ENCODE results near the gene MPC1. TPM values are rescaled to one million over a fixed set of nuclear protein-coding genes. Genes with fewer than 3 reads are reported as not detected.
"Not testable (repeated sequence)": the region's sequence is repeated elsewhere in the genome, so short reads cannot be mapped to it uniquely, and the experiment has no call there.

The MPC1 gene
- total RNA-seq, 1 donor = 18.4 TPM

GRCh38 chr6:166351715-166352285 lies 30.9 kb downstream of the MPC1 start:
- peaks cover 10% of the 10 kb centered on the region for H3K4me1 ChIP-seq (ENCODE audit: insufficient read depth, low read length)
- no peak overlapping the region for H3K4me3 ChIP-seq (ENCODE audit: low read length)
- peaks cover 4% of the 10 kb centered on the region for H3K9me3 ChIP-seq (ENCODE audit: low read depth, low read length)
- peaks cover 3% of the 10 kb centered on the region for H3K27me3 ChIP-seq (ENCODE audit: insufficient read depth, low read length)

DNA sequence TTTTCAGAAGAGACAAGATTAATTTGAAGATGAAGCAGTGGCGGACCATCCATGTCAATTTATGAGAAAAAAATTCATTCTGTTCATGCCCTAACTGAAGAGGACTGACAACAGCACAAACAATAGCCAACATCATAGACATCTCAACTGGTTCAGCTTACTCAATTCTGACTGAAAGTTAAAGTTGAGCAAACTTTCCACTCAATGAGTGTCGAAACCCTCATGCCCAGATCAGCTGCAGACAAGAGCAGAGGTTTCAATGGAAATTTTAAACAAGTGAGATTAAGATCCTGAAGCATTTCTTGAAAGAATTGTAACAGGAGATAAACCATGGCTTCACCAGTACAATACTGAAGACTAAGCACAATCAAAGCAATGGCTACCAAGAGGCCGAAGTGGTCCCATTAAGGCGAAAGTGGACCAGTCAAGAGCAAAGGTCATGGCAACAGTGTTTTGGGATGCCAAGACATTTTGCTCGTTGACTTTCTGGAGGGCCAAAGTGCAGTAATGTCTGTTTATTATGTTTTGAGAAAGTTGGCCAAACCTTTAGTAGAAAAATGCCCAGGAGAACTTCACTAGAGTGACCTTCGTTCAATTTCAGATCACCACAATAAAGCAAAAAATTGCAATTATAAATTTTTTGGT lies 34.3 kb downstream of the MPC1 start:
- Histone ChIP-seq H3K9me3 (ENCODE audit: low read depth, low read length) (peaks cover 4% of the 10 kb centered on the region), H3K4me3 (ENCODE audit: low read length) (no peak overlapping the region), H3K4me1 (ENCODE audit: insufficient read depth, low read length) (peaks cover 17% of the 10 kb centered on the region), H3K27me3 (ENCODE audit: insufficient read depth, low read length) (no peaks in the 10 kb centered on the region)

DNA sequence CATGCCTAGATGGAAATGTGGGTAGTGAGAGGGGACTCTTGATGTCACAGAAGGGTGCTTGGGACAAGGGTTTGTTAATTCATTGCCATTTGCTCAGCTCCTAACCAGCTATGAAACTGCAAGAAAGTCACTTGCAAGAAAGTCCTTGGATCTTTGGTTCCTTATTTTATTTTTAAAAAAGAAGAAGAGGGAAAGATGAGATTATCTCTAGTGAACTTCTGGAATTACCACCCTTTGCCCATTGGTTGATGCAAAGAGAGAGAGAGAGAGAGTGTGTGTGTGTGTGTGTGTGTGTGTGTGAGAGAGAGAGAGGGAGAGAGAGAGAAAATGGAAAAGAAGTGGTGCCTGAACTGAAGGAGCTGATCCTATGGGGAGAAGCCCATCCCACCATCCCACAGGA lies 35.8 kb downstream of the MPC1 start:
- Histone ChIP-seq H3K4me3 (ENCODE audit: low read length) (no peak overlapping the region), H3K27me3 (ENCODE audit: insufficient read depth, low read length) (no peaks in the 10 kb centered on the region), H3K9me3 (ENCODE audit: low read depth, low read length) (peaks cover 4% of the 10 kb centered on the region), H3K4me1 (ENCODE audit: insufficient read depth, low read length) (peaks cover 24% of the 10 kb centered on the region)

DNA sequence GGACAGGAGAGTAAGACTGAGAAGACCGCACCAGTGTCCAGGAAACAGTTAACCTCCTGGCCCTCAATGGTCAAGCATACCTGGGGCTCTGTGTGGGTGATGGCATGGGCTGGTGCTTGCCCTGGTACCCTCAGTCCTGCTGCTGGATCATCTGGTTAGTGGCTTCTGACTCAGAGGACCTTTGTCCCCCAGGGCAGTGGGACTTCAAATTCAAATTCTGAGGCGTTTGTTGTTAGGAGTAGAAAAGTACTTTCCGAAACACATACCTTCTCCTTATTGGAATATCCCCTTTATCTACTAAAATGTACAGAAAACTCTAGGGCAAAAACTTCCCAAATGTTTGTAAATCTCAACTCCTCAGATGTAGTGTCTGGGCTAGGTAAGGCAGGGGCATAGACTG lies 36.3 kb downstream of the MPC1 start:
- Histone ChIP-seq H3K27me3 (ENCODE audit: insufficient read depth, low read length) (no peaks in the 10 kb centered on the region), H3K4me1 (ENCODE audit: insufficient read depth, low read length) (peaks cover 23% of the 10 kb centered on the region), H3K4me3 (ENCODE audit: low read length) (no peak overlapping the region), H3K9me3 (ENCODE audit: low read depth, low read length) (peaks cover 4% of the 10 kb centered on the region)

DNA sequence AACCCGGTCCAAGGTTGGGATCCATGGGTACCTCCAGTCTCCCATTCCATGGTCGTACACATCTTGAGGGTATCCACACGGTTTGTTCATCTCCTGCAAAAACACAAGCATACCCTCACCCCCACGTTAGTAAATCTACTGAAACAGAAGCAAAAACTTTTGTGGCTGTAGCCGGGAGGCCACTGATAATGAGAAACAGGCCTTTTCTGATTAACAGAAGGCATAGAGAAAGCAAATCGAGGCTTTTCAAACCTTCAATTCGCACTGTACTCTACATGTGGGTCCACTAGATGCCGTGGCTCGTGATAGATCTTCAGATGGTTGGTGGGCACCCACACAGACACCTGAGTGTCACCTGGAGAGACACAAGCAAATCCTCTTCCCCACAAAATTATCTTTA lies 37.1 kb downstream of the MPC1 start:
- H3K27me3 ChIP-seq (ENCODE audit: insufficient read depth, low read length); H3K9me3 ChIP-seq (ENCODE audit: low read depth, low read length); H3K4me3 ChIP-seq (ENCODE audit: low read length): not testable (repeated sequence)
- peaks cover 31% of the 10 kb centered on the region for H3K4me1 ChIP-seq (ENCODE audit: insufficient read depth, low read length)

GRCh38 chr6:166344921-166345320 lies 37.8 kb downstream of the MPC1 start:
- peaks cover 38% of the 10 kb centered on the region for H3K4me1 ChIP-seq (ENCODE audit: insufficient read depth, low read length)
- not testable (repeated sequence) for H3K4me3 ChIP-seq (ENCODE audit: low read length); H3K9me3 ChIP-seq (ENCODE audit: low read depth, low read length); H3K27me3 ChIP-seq (ENCODE audit: insufficient read depth, low read length)

DNA sequence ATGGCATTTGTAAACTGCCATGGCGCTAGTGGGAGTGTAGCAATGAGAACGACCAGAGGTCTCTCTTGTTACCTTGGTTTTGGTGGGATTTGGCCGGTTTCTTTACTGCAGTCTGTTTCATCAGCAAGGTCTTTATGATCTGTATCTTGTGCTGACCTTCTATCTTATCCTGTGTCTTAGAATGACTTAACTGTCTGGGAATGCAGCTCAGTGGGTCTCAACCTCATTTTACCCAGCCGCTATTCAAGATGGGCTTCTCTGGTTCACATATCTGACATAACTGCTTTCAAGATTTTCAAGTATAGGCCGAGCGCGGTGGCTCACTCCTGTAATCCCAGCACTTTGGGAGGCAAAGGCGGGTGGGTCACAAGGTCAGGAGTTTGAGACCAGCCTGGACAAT lies 38.5 kb downstream of the MPC1 start:
- Histone ChIP-seq H3K4me3 (ENCODE audit: low read length) (no peak overlapping the region), H3K27me3 (ENCODE audit: insufficient read depth, low read length) (no peaks in the 10 kb centered on the region), H3K9me3 (ENCODE audit: low read depth, low read length) (no peaks in the 10 kb centered on the region), H3K4me1 (ENCODE audit: insufficient read depth, low read length) (peaks cover 45% of the 10 kb centered on the region)

DNA sequence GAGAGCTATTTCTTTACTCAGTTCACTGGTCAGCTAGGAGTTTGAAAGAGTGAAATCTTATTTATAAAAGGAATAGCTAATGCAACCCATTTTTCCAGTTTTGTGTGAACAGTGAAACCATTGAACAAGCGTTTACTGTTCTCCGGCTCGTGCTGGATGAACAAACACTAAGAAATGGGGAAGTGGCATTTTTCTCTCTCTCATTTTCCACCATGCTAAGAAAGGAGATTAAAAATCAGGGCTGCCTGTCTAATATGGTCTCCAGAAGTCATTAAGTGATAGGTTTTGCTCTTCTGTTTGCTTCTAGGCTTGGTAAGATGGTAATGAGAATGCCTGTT lies 39.6 kb downstream of the MPC1 start:
- Histone ChIP-seq H3K9me3 (ENCODE audit: low read depth, low read length) (no peaks in the 10 kb centered on the region), H3K4me3 (ENCODE audit: low read length) (peak overlapping the region; percentile 98), H3K4me1 (ENCODE audit: insufficient read depth, low read length) (peaks cover 54% of the 10 kb centered on the region), H3K27me3 (ENCODE audit: insufficient read depth, low read length) (no peaks in the 10 kb centered on the region)

- H3K9me3 ChIP-seq (ENCODE audit: low read depth, low read length) = no peaks in the 10 kb centered on the region
- H3K4me3 ChIP-seq (ENCODE audit: low read length) = peak within 1 kb of the TSS; percentile 98
- no peaks in the 10 kb centered on the region for H3K27me3 ChIP-seq (ENCODE audit: insufficient read depth, low read length)
- H3K4me1 ChIP-seq (ENCODE audit: insufficient read depth, low read length) = peaks cover 54% of the 10 kb centered on the region
These were observed 40.2 kb downstream of the MPC1 start, which contains the start of gene SFT2D1 for GRCh38 chr6:166342349-166343149. TSS of gene SFT2D1 (minus strand) at chr6:166342545. CDS start at chr6:166342481, 64 bp downstream.

GRCh38 chr6:166341977-166342348 lies 40.8 kb downstream of the MPC1 start:
- peaks cover 52% of the 10 kb centered on the region for H3K4me1 ChIP-seq (ENCODE audit: insufficient read depth, low read length)
- no peaks in the 10 kb centered on the region for H3K27me3 ChIP-seq (ENCODE audit: insufficient read depth, low read length)
- H3K9me3 ChIP-seq (ENCODE audit: low read depth, low read length) = no peaks in the 10 kb centered on the region
- peak overlapping the region; percentile 98 for H3K4me3 ChIP-seq (ENCODE audit: low read length)

DNA sequence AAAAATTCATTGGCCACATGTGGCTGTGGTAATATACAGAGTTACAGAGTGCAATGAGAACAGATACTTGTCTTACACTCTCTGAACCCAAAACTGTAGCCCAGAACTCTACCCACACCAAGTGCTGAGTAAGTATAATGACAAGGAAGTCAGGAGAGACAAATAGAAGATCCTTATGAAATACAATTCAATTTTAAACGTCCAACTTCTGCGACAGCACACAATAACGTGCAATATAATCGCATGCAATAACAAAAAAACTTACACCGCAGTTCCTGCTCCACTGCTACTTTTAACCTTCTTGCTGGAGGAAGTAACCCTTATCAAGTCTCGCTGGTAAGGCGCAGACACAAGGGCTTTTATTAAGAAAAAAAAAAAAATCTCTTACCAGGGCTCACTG lies 41.3 kb downstream of the MPC1 start:
- no peaks in the 10 kb centered on the region for H3K27me3 ChIP-seq (ENCODE audit: insufficient read depth, low read length)
- peak overlapping the region; percentile 98 for H3K4me3 ChIP-seq (ENCODE audit: low read length)
- H3K9me3 ChIP-seq (ENCODE audit: low read depth, low read length) = no peaks in the 10 kb centered on the region
- peaks cover 50% of the 10 kb centered on the region for H3K4me1 ChIP-seq (ENCODE audit: insufficient read depth, low read length)

DNA sequence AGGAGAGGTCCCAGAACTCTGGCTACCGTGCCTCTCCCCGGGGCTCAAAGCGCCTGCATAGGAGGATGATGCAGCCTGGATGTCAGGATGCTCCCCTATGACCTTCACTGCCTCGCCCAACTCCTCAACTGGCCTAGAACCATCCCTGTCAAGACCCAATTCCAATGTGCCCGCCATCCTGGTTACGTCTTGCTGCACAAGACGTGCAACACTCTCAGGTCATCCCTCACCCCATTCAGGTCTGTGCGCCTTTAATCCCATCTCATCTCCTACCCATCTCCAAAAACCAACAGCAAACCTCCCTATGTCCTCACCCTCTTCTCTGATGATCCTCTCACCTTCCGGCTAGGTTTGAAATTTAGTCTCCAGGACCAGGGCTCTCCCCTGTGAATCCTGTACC lies 43.9 kb downstream of the MPC1 start:
- Histone ChIP-seq H3K4me1 (ENCODE audit: insufficient read depth, low read length) (peaks cover 64% of the 10 kb centered on the region), H3K9me3 (ENCODE audit: low read depth, low read length) (no peaks in the 10 kb centered on the region), H3K27me3 (ENCODE audit: insufficient read depth, low read length) (no peaks in the 10 kb centered on the region), H3K4me3 (ENCODE audit: low read length) (no peak overlapping the region)

DNA sequence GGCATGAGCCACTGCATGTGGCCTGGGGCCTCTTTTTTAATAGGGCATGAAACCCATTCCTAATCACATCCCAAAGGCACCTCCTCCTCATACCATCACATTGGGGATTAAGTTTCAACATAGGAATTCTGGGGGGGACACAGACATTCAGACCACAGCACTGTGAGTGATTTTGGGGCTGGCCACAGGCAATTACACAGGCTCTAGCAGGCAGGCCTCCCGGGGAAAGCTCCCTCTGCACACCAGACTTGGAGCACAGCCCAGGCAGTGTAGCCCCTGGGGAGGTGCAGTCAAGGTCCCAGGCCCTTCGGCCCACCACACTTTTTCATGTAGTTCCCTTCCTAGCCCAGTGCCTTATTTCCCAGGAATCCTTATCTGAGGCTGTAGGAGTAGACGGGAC lies 45.9 kb downstream of the MPC1 start:
- no peak overlapping the region for H3K4me3 ChIP-seq (ENCODE audit: low read length)
- H3K27me3 ChIP-seq (ENCODE audit: insufficient read depth, low read length) = no peaks in the 10 kb centered on the region
- H3K4me1 ChIP-seq (ENCODE audit: insufficient read depth, low read length) = peaks cover 75% of the 10 kb centered on the region
- H3K9me3 ChIP-seq (ENCODE audit: low read depth, low read length) = no peaks in the 10 kb centered on the region

GRCh38 chr6:166335378-166336302 lies 47.1 kb downstream of the MPC1 start:
- H3K4me1 ChIP-seq (ENCODE audit: insufficient read depth, low read length) = peaks cover 67% of the 10 kb centered on the region
- H3K9me3 ChIP-seq (ENCODE audit: low read depth, low read length) = no peaks in the 10 kb centered on the region

GRCh38 chr6:166334878-166335277 lies 47.9 kb downstream of the MPC1 start:
- Histone ChIP-seq H3K4me3 (ENCODE audit: low read length) (no peak overlapping the region), H3K4me1 (ENCODE audit: insufficient read depth, low read length) (peaks cover 59% of the 10 kb centered on the region), H3K9me3 (ENCODE audit: low read depth, low read length) (no peaks in the 10 kb centered on the region), H3K27me3 (ENCODE audit: insufficient read depth, low read length) (no peaks in the 10 kb centered on the region)

More at GRCh38 chr6:166335378-166336302, 47.1 kb downstream of the MPC1 start:
- no peaks in the 10 kb centered on the region for H3K27me3 ChIP-seq (ENCODE audit: insufficient read depth, low read length)
- no peak overlapping the region for H3K4me3 ChIP-seq (ENCODE audit: low read length)

Measured in mononuclear cell (primary cell).